SK-N-MC (cell line): ENCODE data around the gene GUCY1A2.
"Not testable (repeated sequence)": the region's sequence is repeated elsewhere in the genome, so short reads cannot be mapped to it uniquely, and the experiment has no call there.

Experiments used
- EZH2 ChIP-seq: fragments of 200-600 bp; sonication (generic); IDR thresholded peaks from one replicate; pipeline ENCODE4 v1.6.1; 2017; ENCODE audit warnings: antibody characterized with exemption
- FOXP2 ChIP-seq: optimal IDR thresholded peaks from 2 replicates; pipeline ENCODE3; 2011; ENCODE audit warnings: mild to moderate bottlenecking, moderate library complexity; ENCODE audit not compliant: insufficient read depth; ENCODE audit errors: extremely low read length, control extremely low read depth
- POLR2AphosphoS5 ChIP-seq: IDR thresholded peaks from 2 replicates; pipeline ENCODE4 v1.6.1; 2012; ENCODE audit warnings: mild to moderate bottlenecking, low read depth, low read length, borderline replicate concordance

GRCh38 chr11:106883693-106884092, 134.6 kb downstream of the GUCY1A2 start:
- not testable (repeated sequence) for TF ChIP-seq POLR2AphosphoS5, EZH2, FOXP2
